GM18858 (cell line): ENCODE measurements around the gene TPM4.
"Not testable (repeated sequence)": the region's sequence is repeated elsewhere in the genome, so short reads cannot be mapped to it uniquely, and the experiment has no call there.

Experiments
- ATAC-seq: cut with Tn5 transposase; IDR thresholded peaks from one replicate; pipeline ENCODE4 v1.9.1; 2021; ENCODE audit not compliant: unreplicated experiment

Gene TPM4

DNA sequence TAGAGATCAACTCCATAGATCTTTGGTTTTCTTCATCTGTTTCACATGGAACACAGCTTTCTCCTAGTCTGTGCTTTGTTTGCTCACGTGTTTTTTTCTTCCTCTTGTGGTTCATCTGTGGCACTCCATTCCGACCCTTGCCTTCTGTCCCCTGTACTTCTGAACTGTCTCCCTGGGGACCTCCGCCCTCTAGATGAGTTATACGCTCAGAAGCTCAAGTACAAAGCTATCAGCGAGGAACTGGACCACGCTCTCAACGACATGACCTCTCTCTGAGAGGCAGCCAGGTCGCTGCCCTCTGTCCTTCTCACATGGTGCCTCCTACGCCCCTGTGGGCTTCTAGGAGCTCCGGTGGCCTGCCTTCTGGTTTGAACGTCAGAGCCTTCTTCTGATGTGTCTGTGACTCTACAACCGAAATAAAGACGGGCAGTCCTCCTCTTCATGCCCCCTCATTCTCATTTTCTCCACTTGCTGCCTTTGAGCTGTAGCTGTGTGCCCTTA is 18.8 kb downstream of the TPM4 start:
- ATAC-seq = no peak

DNA sequence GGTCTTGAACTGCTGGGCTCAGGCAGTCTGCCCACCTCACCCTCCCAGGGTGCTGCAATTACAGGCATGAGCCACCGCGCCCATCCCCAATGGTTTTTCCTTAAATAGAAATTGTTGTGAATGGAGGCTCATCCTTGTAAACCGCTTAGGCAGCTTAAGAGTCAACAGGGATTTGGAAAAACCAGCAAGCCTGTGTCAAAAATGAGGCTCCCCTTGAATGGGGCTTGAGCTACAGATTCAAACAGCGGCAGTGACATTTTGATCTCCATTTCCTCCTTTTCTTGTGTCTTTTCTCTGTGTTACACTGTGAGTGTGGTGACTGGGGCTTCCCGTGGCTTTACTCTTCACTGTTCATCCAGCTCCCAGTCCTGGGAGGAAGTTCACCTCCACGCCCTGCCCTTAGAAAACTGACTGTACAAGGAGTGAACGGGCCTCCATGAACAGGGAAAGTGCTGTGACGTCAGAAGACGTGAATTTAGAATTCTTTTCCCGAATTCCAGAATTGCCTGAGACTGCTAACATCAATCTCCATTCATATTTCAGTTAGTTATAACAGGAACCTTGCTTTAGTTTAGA is 20.1 kb downstream of the TPM4 start:
- ATAC-seq = no peak

- no peak for ATAC-seq
Measured at GRCh38 chr19:16098416-16098768, 22.1 kb downstream of the TPM4 start.

DNA sequence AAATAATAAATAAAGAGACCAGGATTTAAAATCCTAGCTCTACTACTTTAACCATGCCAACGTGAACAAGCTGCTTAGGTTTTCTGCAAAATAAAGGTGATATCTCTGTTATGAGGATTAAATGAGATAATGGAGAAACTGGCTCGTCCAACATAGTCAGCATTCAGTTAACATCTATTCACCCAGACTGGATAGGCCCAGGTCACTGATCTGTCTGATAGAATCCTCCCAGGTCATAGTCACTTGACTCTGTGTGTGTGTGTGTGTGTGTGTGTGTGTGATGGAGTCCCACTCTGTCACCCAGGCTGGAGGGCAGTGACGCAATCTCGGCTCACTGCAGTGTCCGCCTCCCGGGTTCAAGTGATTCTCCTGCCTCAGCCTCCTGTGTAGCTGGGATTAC is 22.5 kb downstream of the TPM4 start:
- ATAC-seq = no peak

GRCh38 chr19:16099314-16099965 is 23.1 kb downstream of the TPM4 start:
- ATAC-seq = not testable (repeated sequence)

GRCh38 chr19:16100524-16100923 is 24.2 kb downstream of the TPM4 start:
- ATAC-seq = no peak

GRCh38 chr19:16104722-16105121 is 28.4 kb downstream of the TPM4 start:
- no peak for ATAC-seq

GRCh38 chr19:16106121-16106520 is 29.8 kb downstream of the TPM4 start:
- no peak for ATAC-seq

DNA sequence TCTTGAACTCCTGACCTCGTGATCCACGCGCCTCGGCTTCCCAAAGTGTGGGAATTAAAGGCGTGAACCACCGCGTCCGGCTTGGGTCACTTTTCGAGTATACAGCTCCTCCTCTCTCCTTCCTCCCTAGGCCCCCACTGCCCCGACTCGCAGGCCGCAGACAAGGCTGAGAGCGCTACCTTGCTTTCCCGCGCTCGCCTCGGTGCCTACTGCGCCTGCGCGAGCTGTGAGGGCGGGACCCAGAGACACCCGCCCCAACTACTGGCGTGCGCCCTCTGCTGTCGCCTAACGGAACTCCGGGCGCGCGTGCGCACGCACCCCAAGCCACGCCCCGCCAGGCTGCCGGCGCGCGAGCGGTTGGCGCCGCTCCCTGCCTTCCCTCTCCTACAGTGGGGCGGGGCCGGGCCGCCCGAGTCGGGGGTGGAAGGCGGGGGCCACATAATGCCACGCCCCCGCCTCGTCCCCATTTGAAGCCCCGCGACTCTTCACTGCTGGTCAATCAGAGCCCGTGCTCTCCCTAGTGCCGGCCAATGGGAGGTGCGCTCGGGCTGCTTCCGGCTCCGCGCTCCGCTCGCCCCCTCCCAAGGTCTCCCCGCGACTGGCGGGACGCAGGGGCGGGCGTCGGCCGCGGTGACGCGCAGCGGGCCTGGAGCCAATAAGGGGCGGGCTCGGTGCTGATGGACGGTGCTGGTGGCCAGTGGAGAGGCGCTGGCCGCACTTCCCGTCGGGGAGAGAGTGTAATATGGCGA is 35.0 kb downstream of the TPM4 start, which contains the start of gene RAB8A:
TSS of gene RAB8A (plus strand) at position 730 of the 749 bp plus-strand sequence. CDS start at position 743, 13 bp downstream.
- ATAC-seq = peak; percentile 62

DNA sequence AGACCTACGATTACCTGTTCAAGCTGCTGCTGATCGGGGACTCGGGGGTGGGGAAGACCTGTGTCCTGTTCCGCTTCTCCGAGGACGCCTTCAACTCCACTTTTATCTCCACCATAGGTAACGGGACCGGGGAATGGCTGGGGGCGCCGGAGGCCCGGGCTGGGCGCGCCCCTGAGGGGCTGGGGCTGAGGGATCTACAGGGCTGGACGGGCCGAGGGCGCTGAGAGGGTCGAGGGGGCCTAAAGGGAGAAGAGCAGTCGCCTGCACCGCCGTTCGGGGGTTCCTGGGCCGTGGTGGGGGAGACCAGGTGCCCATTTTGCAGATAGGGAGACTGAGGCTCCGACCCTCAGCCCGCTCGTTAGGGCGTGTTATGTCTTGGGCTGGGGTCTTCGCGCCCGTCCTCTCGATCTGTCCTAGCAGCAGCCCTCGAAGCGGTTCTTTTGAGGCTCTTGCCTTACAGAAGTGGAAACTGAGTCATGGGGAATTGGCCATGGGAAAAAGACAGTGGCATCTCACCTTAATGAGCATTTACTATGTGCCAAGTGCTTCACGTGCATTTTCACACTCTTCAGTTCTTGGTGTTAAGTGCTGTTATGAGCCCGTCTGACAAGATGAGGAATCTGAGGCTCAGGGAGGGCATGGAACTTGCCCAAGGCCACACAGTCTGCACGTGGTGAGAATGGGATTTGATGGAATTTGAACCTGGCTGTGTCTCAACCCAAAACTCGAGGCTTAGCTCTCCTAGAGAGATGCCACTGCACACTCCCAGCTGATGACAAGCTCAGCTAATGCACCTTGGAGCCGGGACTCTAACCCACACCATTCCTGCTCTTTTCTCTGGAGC is 35.8 kb downstream of the TPM4 start:
- no peak for ATAC-seq

- ATAC-seq = no peak
Measured at GRCh38 chr19:16112778-16113177, 36.5 kb downstream of the TPM4 start.

DNA sequence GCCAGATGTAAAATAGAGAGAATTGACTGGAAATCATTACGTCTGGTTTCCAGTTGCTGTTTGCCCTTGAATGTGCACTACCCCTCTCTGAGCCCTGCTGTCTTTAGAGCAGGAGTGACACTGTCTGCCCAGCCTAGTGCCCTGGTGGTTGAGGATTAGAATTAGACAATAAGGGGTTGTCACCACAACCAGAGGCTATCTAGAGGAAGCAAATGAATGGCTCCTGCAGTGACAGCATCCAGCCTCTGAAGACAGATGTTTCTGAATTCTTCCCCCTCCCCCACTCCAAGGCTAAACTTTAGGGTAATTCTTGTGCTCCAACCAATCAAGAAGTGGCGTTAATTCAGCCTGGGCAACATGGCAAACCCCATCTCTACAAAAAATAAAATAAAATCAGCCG is 37.4 kb downstream of the TPM4 start:
- ATAC-seq = no peak

GRCh38 chr19:16115301-16116039 is 39.2 kb downstream of the TPM4 start:
- ATAC-seq = no peak

GRCh38 chr19:16116067-16116466 is 39.8 kb downstream of the TPM4 start:
- ATAC-seq = no peak

- ATAC-seq = no peak
Measured at GRCh38 chr19:16117594-16118033, 41.3 kb downstream of the TPM4 start.

GRCh38 chr19:16118489-16119033 is 42.3 kb downstream of the TPM4 start:
- ATAC-seq = peak; percentile 69

- not testable (repeated sequence) for ATAC-seq
Measured at GRCh38 chr19:16119075-16119857, 43.0 kb downstream of the TPM4 start.

DNA sequence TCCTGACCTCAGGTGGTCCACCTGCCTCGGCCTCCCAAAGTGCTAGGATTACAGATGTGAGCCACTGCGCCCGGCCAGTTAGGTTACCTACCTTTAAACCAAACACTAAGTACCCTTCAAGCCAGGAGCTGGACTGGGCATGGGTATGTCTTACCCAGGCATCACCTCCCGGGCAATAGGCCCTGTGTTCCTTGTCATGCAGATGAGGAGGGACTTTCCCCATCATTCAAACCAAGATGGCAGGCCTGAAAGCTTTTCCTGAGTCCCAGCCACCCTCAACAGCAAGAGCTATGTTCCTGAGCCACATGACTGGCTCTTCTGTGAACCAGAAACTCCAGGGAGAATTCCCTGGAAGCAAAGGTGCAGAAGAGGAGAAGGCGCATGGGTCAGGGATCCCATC is 44.8 kb downstream of the TPM4 start:
- no peak for ATAC-seq

- no peak for ATAC-seq
Measured at GRCh38 chr19:16121967-16122366, 45.7 kb downstream of the TPM4 start.
